Measurements from ENCODE around the gene DHCR7.

DHCR7 gene

GRCh38 chr11:71448257-71449171, at the start of gene DHCR7:
DHCR7 (minus strand) TSS chr11:71448393; CDS start chr11:71444952, 3,441 bp downstream.
- peak; percentile 88 to 92 for DNase-seq (ENCODE audit: low read depth in 2 of 2)

- DNase-seq (ENCODE audit: low read depth in 2 of 2): no peak
Measured at GRCh38 chr11:71496421-71496820, 48.2 kb upstream of the DHCR7 start.

- DNase-seq (ENCODE audit: low read depth in 2 of 2): no peak
Measured at GRCh38 chr11:71495286-71496230, 47.4 kb upstream of the DHCR7 start.

- DNase-seq (ENCODE audit: low read depth in 2 of 2): no peak
Measured at GRCh38 chr11:71491940-71492339, 43.7 kb upstream of the DHCR7 start.

GRCh38 chr11:71491531-71491930, 43.3 kb upstream of the DHCR7 start:
- DNase-seq (ENCODE audit: low read depth in 2 of 2): no peak

- DNase-seq (ENCODE audit: low read depth in 2 of 2): no peak
Measured at GRCh38 chr11:71490731-71491390, 42.7 kb upstream of the DHCR7 start.

GRCh38 chr11:71490044-71490730, 42.0 kb upstream of the DHCR7 start:
- DNase-seq (ENCODE audit: low read depth in 2 of 2): no peak

- no peak for DNase-seq (ENCODE audit: low read depth in 2 of 2)
Measured at GRCh38 chr11:71489311-71490043, 41.3 kb upstream of the DHCR7 start.

- DNase-seq (ENCODE audit: low read depth in 2 of 2): no peak
Measured at GRCh38 chr11:71488681-71489270, 40.6 kb upstream of the DHCR7 start.

- no peak for DNase-seq (ENCODE audit: low read depth in 2 of 2)
Measured at GRCh38 chr11:71486320-71486719, 38.1 kb upstream of the DHCR7 start.

GRCh38 chr11:71485466-71485865, 37.3 kb upstream of the DHCR7 start:
- no peak for DNase-seq (ENCODE audit: low read depth in 2 of 2)

- no peak for DNase-seq (ENCODE audit: low read depth in 2 of 2)
Measured at GRCh38 chr11:71485063-71485399, 36.8 kb upstream of the DHCR7 start.

GRCh38 chr11:71484248-71485062, 36.3 kb upstream of the DHCR7 start:
- DNase-seq (ENCODE audit: low read depth in 2 of 2): no peak

- DNase-seq (ENCODE audit: low read depth in 2 of 2): no peak
Measured at GRCh38 chr11:71483692-71484091, 35.5 kb upstream of the DHCR7 start.

GRCh38 chr11:71482746-71483364, 34.7 kb upstream of the DHCR7 start:
- no peak for DNase-seq (ENCODE audit: low read depth in 2 of 2)

GRCh38 chr11:71482216-71482615, 34.0 kb upstream of the DHCR7 start:
- no peak for DNase-seq (ENCODE audit: low read depth in 2 of 2)

GRCh38 chr11:71481101-71481960, 33.1 kb upstream of the DHCR7 start:
- DNase-seq (ENCODE audit: low read depth in 2 of 2): no peak

GRCh38 chr11:71478528-71478840, 30.3 kb upstream of the DHCR7 start:
- DNase-seq (ENCODE audit: low read depth in 2 of 2): no peak

Measured in stimulated activated CD8-positive, alpha-beta memory T cell treated with anti-CD3 and anti-CD28 coated beads, Interleukin-15, amount 100 ng/mL, for 4 hours (primary cell).